Activated CD4-positive, alpha-beta T cell treated with anti-CD3 and anti-CD28 coated beads, Interleukin-2, Interleukin-4, amounts not matched to agents 100 ng/mL and 50 ng/mL, durations not matched to agents 16 hours and 8 hours (primary cell): ENCODE measurements around the gene PPP1CA.

Experiments used
- DNase-seq: peaks from one replicate; pipeline ENCODE4 v3.0.0-alpha.2; 2020; ENCODE audit warnings: low spot score

The PPP1CA gene

GRCh38 chr11:67401495-67402191 is at the start of gene PPP1CA:
Gene PPP1CA (minus strand): TSS chr11:67401858. CDS start chr11:67401782, 76 bp downstream.
- peak; percentile 91 for DNase-seq

- no peak for DNase-seq
Observed at GRCh38 chr11:67450796-67451657, 49.4 kb upstream of the PPP1CA start.

GRCh38 chr11:67449116-67449844 is 47.6 kb upstream of the PPP1CA start:
- no peak for DNase-seq

- DNase-seq: no peak
Observed at GRCh38 chr11:67448220-67448609, 46.6 kb upstream of the PPP1CA start.

GRCh38 chr11:67445515-67445914 is 43.9 kb upstream of the PPP1CA start:
- DNase-seq: no peak

- DNase-seq: no peak
Observed at GRCh38 chr11:67442504-67443404, 41.1 kb upstream of the PPP1CA start.

GRCh38 chr11:67441731-67442351 is 40.2 kb upstream of the PPP1CA start:
- no peak for DNase-seq

- no peak for DNase-seq
Observed at GRCh38 chr11:67441098-67441563, 39.5 kb upstream of the PPP1CA start.

- no peak for DNase-seq
Observed at GRCh38 chr11:67440229-67441097, 38.8 kb upstream of the PPP1CA start.

- no peak for DNase-seq
Observed at GRCh38 chr11:67439321-67440228, 37.9 kb upstream of the PPP1CA start.

- peak; percentile 88 for DNase-seq
Observed at GRCh38 chr11:67438158-67438902, 36.7 kb upstream of the PPP1CA start.

GRCh38 chr11:67437809-67438157 is 36.1 kb upstream of the PPP1CA start:
- DNase-seq: no peak

GRCh38 chr11:67437082-67437808 is 35.6 kb upstream of the PPP1CA start, which contains the start of gene PTPRCAP:
Gene PTPRCAP (minus strand): TSS chr11:67437682. CDS start chr11:67437619, 63 bp downstream.
- peak; percentile 77 for DNase-seq

- peak; percentile 89 for DNase-seq
Observed at GRCh38 chr11:67436459-67437081, 34.9 kb upstream of the PPP1CA start.

- no peak for DNase-seq
Observed at GRCh38 chr11:67435727-67436458, 34.2 kb upstream of the PPP1CA start.

- no peak for DNase-seq
Observed at GRCh38 chr11:67435031-67435726, 33.5 kb upstream of the PPP1CA start.
